Measurements from ENCODE around the gene BET1L.
A peak's percentile ranks its signal among the peaks of the same experiment; 100 is the strongest.

Gene BET1L

GRCh38 chr11:253160-253885, 46.1 kb upstream of the BET1L start:
- Histone ChIP-seq H2AFZ (ENCODE audit: low read depth, low read length) (no peak overlapping the region), H3K9me3 (ENCODE audit: insufficient read depth, low read length, severe bottlenecking) (no peaks in the 10 kb centered on the region), H3K9ac (ENCODE audit: low read depth, low read length) (no peak overlapping the region), H3K4me3 (ENCODE audit: low read depth in 1 of 2, low read length in 2 of 2) (no peak overlapping the region), H3K27me3 (ENCODE audit: insufficient read depth, low read length, poor library complexity) (no peaks in the 10 kb centered on the region), H4K20me1 (ENCODE audit: insufficient read depth, low read length) (peaks cover 5% of the 10 kb centered on the region; the same call in 1 of the 2 replicates), H3K79me2 (ENCODE audit: insufficient read depth, low read length) (0 out of 2 replicates have a peak, but pooled peaks cover 2% of the 10 kb centered on the region), H3K4me2 (ENCODE audit: insufficient read depth, low read length) (no peak overlapping the region), H3K4me1 (ENCODE audit: insufficient read depth, low read length) (no peaks in the 10 kb centered on the region), H3K27ac (ENCODE audit: low read length) (no peak overlapping the region), H3K36me3 (ENCODE audit: insufficient read depth, low read length) (peaks cover 56% of the 10 kb centered on the region)
- ATAC-seq (ENCODE audit: insufficient read depth, low read depth) (no peak), DNase-seq (no peak)
- no peak for TF ChIP-seq EZH2 (IDR thresholded peaks at IDR 0.05; ENCODE audit: borderline replicate concordance, low read depth, low read length, severe bottlenecking)
- no peak for TF ChIP-seq CTCF (IDR thresholded peaks at IDR 0.05; ENCODE audit: borderline replicate concordance, extremely low read depth, low read length, poor library complexity, severe bottlenecking)

GRCh38 chr11:252666-253065, 45.5 kb upstream of the BET1L start:
- Histone ChIP-seq H4K20me1 (ENCODE audit: insufficient read depth, low read length) (peaks cover 5% of the 10 kb centered on the region; the same call in 1 of the 2 replicates), H3K4me2 (ENCODE audit: insufficient read depth, low read length) (no peak overlapping the region), H3K36me3 (ENCODE audit: insufficient read depth, low read length) (peaks cover 62% of the 10 kb centered on the region), H3K9ac (ENCODE audit: low read depth, low read length) (no peak overlapping the region), H3K79me2 (ENCODE audit: insufficient read depth, low read length) (0 out of 2 replicates have a peak, but pooled peaks cover 2% of the 10 kb centered on the region), H2AFZ (ENCODE audit: low read depth, low read length) (no peak overlapping the region), H3K27me3 (ENCODE audit: insufficient read depth, low read length, poor library complexity) (no peaks in the 10 kb centered on the region), H3K4me3 (ENCODE audit: low read depth in 1 of 2, low read length in 2 of 2) (no peak overlapping the region), H3K4me1 (ENCODE audit: insufficient read depth, low read length) (no peaks in the 10 kb centered on the region), H3K27ac (ENCODE audit: low read length) (no peak overlapping the region), H3K9me3 (ENCODE audit: insufficient read depth, low read length, severe bottlenecking) (no peaks in the 10 kb centered on the region)
- DNase-seq (no peak), ATAC-seq (ENCODE audit: insufficient read depth, low read depth) (no peak)
- no peak for TF ChIP-seq EZH2 (IDR thresholded peaks at IDR 0.05; ENCODE audit: borderline replicate concordance, low read depth, low read length, severe bottlenecking)
- no peak for TF ChIP-seq CTCF (IDR thresholded peaks at IDR 0.05; ENCODE audit: borderline replicate concordance, extremely low read depth, low read length, poor library complexity, severe bottlenecking)

- ATAC-seq (ENCODE audit: insufficient read depth, low read depth) (no peak), DNase-seq (no peak)
- Histone ChIP-seq H3K36me3 (ENCODE audit: insufficient read depth, low read length) (peaks cover 73% of the 10 kb centered on the region), H4K20me1 (ENCODE audit: insufficient read depth, low read length) (peaks cover 5% of the 10 kb centered on the region; the same call in 1 of the 2 replicates), H3K4me1 (ENCODE audit: insufficient read depth, low read length) (no peaks in the 10 kb centered on the region), H3K27ac (ENCODE audit: low read length) (no peak overlapping the region), H3K9me3 (ENCODE audit: insufficient read depth, low read length, severe bottlenecking) (no peaks in the 10 kb centered on the region), H3K4me2 (ENCODE audit: insufficient read depth, low read length) (no peak overlapping the region), H3K4me3 (ENCODE audit: low read depth in 1 of 2, low read length in 2 of 2) (no peak overlapping the region), H3K9ac (ENCODE audit: low read depth, low read length) (no peak overlapping the region), H3K27me3 (ENCODE audit: insufficient read depth, low read length, poor library complexity) (no peaks in the 10 kb centered on the region), H2AFZ (ENCODE audit: low read depth, low read length) (no peak overlapping the region), H3K79me2 (ENCODE audit: insufficient read depth, low read length) (0 out of 2 replicates have a peak, but pooled peaks cover 2% of the 10 kb centered on the region)
- TF ChIP-seq EZH2 (IDR thresholded peaks at IDR 0.05; ENCODE audit: borderline replicate concordance, low read depth, low read length, severe bottlenecking): no peak
- peak; percentile 21 for TF ChIP-seq CTCF (IDR thresholded peaks at IDR 0.05; ENCODE audit: borderline replicate concordance, extremely low read depth, low read length, poor library complexity, severe bottlenecking)
Measured at GRCh38 chr11:251550-251949, 44.4 kb upstream of the BET1L start.
